Measurements from ENCODE around the gene SLC27A2. TPM values are rescaled to one million over a fixed set of nuclear protein-coding genes. Genes with fewer than 3 reads are reported as not detected.
"Not testable (repeated sequence)": the region's sequence is repeated elsewhere in the genome, so short reads cannot be mapped to it uniquely, and the experiment has no call there.

Gene SLC27A2
- total and polyA plus RNA-seq, 4 donors = 80.2 to 504 (median 216) TPM

- TF ChIP-seq HNF4A (conservative IDR thresholded peaks at IDR 0.05) (no peak), YY1 (IDR thresholded peaks at IDR 0.05) (no peak), SP1 (IDR thresholded peaks at IDR 0.05) (no peak), RXRA (IDR thresholded peaks at IDR 0.05) (no peak), TAF1 (conservative IDR thresholded peaks at IDR 0.05) (no peak)
- TF ChIP-seq, protein P1, sequence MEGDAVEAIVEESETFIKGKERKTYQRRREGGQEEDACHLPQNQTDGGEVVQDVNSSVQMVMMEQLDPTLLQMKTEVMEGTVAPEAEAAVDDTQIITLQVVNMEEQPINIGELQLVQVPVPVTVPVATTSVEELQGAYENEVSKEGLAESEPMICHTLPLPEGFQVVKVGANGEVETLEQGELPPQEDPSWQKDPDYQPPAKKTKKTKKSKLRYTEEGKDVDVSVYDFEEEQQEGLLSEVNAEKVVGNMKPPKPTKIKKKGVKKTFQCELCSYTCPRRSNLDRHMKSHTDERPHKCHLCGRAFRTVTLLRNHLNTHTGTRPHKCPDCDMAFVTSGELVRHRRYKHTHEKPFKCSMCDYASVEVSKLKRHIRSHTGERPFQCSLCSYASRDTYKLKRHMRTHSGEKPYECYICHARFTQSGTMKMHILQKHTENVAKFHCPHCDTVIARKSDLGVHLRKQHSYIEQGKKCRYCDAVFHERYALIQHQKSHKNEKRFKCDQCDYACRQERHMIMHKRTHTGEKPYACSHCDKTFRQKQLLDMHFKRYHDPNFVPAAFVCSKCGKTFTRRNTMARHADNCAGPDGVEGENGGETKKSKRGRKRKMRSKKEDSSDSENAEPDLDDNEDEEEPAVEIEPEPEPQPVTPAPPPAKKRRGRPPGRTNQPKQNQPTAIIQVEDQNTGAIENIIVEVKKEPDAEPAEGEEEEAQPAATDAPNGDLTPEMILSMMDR (IDR thresholded peaks at IDR 0.05; ENCODE audit: low read depth, low read length, missing input control) = no peak
- TF ChIP-seq, protein P2, sequence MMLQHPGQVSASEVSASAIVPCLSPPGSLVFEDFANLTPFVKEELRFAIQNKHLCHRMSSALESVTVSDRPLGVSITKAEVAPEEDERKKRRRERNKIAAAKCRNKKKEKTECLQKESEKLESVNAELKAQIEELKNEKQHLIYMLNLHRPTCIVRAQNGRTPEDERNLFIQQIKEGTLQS (IDR thresholded peaks at IDR 0.05) = no peak
Observed at GRCh38 chr15:50150349-50150748, 31.6 kb upstream of the SLC27A2 start (continued).

GRCh38 chr15:50150851-50151250 is 31.1 kb upstream of the SLC27A2 start:
- H3K4me1 ChIP-seq (ENCODE audit: control insufficient read depth in 4 of 4, insufficient read depth in 4 of 4, low read length in 3 of 4) = peaks cover 0 to 17% (median 12%) of the 10 kb centered on the region in 4 donors
- H3K36me3 ChIP-seq (ENCODE audit: control insufficient read depth in 4 of 4, insufficient read depth in 3 of 4, low read depth in 1 of 4, low read length in 3 of 4) = no peaks in the 10 kb centered on the region
- no peak overlapping the region for H3K27ac ChIP-seq (ENCODE audit: low read depth in 1 of 2, low read length in 2 of 2)
- H3K4me3 ChIP-seq (ENCODE audit: low read depth in 1 of 3, low read length in 3 of 3) = no peak overlapping the region
- no peak overlapping the region for H3K9ac ChIP-seq (ENCODE audit: low read depth in 1 of 2, low read length in 2 of 2)
- no peak for DNase-seq (ENCODE audit: low spot score)
- no peaks in the 10 kb centered on the region for H3K27me3 ChIP-seq (ENCODE audit: control insufficient read depth in 4 of 4, insufficient read depth in 4 of 4, low read length in 3 of 4)
- no peaks in the 10 kb centered on the region for H3K9me3 ChIP-seq (ENCODE audit: control insufficient read depth in 4 of 4, low read length in 3 of 4)
- no peak for TF ChIP-seq FOXA1 (IDR thresholded peaks at IDR 0.05)
- no peak for TF ChIP-seq MAX (IDR thresholded peaks at IDR 0.05)

GRCh38 chr15:50151476-50151875 is 30.5 kb upstream of the SLC27A2 start:
- Histone ChIP-seq H3K36me3 (ENCODE audit: control insufficient read depth in 4 of 4, insufficient read depth in 3 of 4, low read depth in 1 of 4, low read length in 3 of 4) (no peaks in the 10 kb centered on the region), H3K9ac (ENCODE audit: low read depth in 1 of 2, low read length in 2 of 2) (no peak overlapping the region), H3K9me3 (ENCODE audit: control insufficient read depth in 4 of 4, low read length in 3 of 4) (no peaks in the 10 kb centered on the region), H3K4me3 (ENCODE audit: low read depth in 1 of 3, low read length in 3 of 3) (no peak overlapping the region), H3K27ac (ENCODE audit: low read depth in 1 of 2, low read length in 2 of 2) (no peak overlapping the region), H3K27me3 (ENCODE audit: control insufficient read depth in 4 of 4, insufficient read depth in 4 of 4, low read length in 3 of 4) (no peaks in the 10 kb centered on the region), H3K4me1 (ENCODE audit: control insufficient read depth in 4 of 4, insufficient read depth in 4 of 4, low read length in 3 of 4) (peaks cover 0 to 18% (median 7%) of the 10 kb centered on the region in 4 donors)
- 95% methylated on average over 2 of the region's 2 CpGs for WGBS
- no peak for DNase-seq (ENCODE audit: low spot score)
- TF ChIP-seq NR2F2 (IDR thresholded peaks at IDR 0.05) (no peak), FOXA2 (IDR thresholded peaks at IDR 0.05) (no peak), RXRA (IDR thresholded peaks at IDR 0.05) (no peak), ZBTB33 (IDR thresholded peaks at IDR 0.05) (no peak)
- TF ChIP-seq, protein P3, sequence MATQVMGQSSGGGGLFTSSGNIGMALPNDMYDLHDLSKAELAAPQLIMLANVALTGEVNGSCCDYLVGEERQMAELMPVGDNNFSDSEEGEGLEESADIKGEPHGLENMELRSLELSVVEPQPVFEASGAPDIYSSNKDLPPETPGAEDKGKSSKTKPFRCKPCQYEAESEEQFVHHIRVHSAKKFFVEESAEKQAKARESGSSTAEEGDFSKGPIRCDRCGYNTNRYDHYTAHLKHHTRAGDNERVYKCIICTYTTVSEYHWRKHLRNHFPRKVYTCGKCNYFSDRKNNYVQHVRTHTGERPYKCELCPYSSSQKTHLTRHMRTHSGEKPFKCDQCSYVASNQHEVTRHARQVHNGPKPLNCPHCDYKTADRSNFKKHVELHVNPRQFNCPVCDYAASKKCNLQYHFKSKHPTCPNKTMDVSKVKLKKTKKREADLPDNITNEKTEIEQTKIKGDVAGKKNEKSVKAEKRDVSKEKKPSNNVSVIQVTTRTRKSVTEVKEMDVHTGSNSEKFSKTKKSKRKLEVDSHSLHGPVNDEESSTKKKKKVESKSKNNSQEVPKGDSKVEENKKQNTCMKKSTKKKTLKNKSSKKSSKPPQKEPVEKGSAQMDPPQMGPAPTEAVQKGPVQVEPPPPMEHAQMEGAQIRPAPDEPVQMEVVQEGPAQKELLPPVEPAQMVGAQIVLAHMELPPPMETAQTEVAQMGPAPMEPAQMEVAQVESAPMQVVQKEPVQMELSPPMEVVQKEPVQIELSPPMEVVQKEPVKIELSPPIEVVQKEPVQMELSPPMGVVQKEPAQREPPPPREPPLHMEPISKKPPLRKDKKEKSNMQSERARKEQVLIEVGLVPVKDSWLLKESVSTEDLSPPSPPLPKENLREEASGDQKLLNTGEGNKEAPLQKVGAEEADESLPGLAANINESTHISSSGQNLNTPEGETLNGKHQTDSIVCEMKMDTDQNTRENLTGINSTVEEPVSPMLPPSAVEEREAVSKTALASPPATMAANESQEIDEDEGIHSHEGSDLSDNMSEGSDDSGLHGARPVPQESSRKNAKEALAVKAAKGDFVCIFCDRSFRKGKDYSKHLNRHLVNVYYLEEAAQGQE (IDR thresholded peaks at IDR 0.05) = no peak
- TF ChIP-seq, protein P2 (IDR thresholded peaks at IDR 0.05) = no peak

GRCh38 chr15:50158236-50158635 is 23.8 kb upstream of the SLC27A2 start:
- DNase-seq (ENCODE audit: low spot score); H3K4me3 ChIP-seq (ENCODE audit: low read depth in 1 of 3, low read length in 3 of 3); H3K27me3 ChIP-seq (ENCODE audit: control insufficient read depth in 4 of 4, insufficient read depth in 4 of 4, low read length in 3 of 4); H3K27ac ChIP-seq (ENCODE audit: low read depth in 1 of 2, low read length in 2 of 2); H3K36me3 ChIP-seq (ENCODE audit: control insufficient read depth in 4 of 4, insufficient read depth in 3 of 4, low read depth in 1 of 4, low read length in 3 of 4); H3K9ac ChIP-seq (ENCODE audit: low read depth in 1 of 2, low read length in 2 of 2); H3K9me3 ChIP-seq (ENCODE audit: control insufficient read depth in 4 of 4, low read length in 3 of 4); H3K4me1 ChIP-seq (ENCODE audit: control insufficient read depth in 4 of 4, insufficient read depth in 4 of 4, low read length in 3 of 4): not testable (repeated sequence)
- WGBS = 96% methylated on average over 27 of the region's 28 CpGs
